Upper lobe of left lung (tissue), 4 donors: ENCODE results near the gene LIPC.

Experiments
- POLR2A ChIP-seq, 4 donors: fragments of 450-650 bp; IDR thresholded peaks; one replicate each; pipeline ENCODE4 v1.5.1; 2016 to 2017; ENCODE audit warnings: antibody characterized with exemption in 4 of 4, mild to moderate bottlenecking in 2 of 4
- POLR2AphosphoS5 ChIP-seq, 2 donors: sonication (generic); formaldehyde crosslinking; IDR thresholded peaks; one replicate each; pipeline ENCODE4 v1.5.1; 2017; ENCODE audit warnings: antibody characterized with exemption in 2 of 2

GRCh38 chr15:58611731-58612676 is 180.2 kb downstream of the LIPC start:
- no peak for TF ChIP-seq POLR2AphosphoS5 (IDR thresholded peaks at IDR 0.05)
- no peak for TF ChIP-seq POLR2A (IDR thresholded peaks at IDR 0.05)
